ENCODE data around the gene CHAF1B.
A peak's percentile ranks its signal among the peaks of the same experiment; 100 is the strongest.

CHAF1B gene

GRCh38 chr21:36428761-36429432 is 43.7 kb downstream of the CHAF1B start:
- Histone ChIP-seq H3K4me3 (ENCODE audit: low read depth, low read length) (no peak overlapping the region), H3K27me3 (ENCODE audit: control insufficient read depth, insufficient read depth, low read length) (no peaks in the 10 kb centered on the region), H3K4me1 (ENCODE audit: control insufficient read depth, insufficient read depth, low read length) (peaks cover 27% of the 10 kb centered on the region), H3K27ac (ENCODE audit: low read depth, low read length) (no peak overlapping the region), H3K36me3 (ENCODE audit: control insufficient read depth, insufficient read depth, low read length) (no peaks in the 10 kb centered on the region), H3K9me3 (ENCODE audit: control insufficient read depth, insufficient read depth, low read depth, low read length) (no peaks in the 10 kb centered on the region), H3K9ac (ENCODE audit: low read length) (no peak overlapping the region)

GRCh38 chr21:36429947-36430546 is 44.9 kb downstream of the CHAF1B start:
- Histone ChIP-seq H3K4me3 (ENCODE audit: low read depth, low read length) (no peak overlapping the region), H3K9ac (ENCODE audit: low read length) (peak overlapping the region; percentile 50), H3K4me1 (ENCODE audit: control insufficient read depth, insufficient read depth, low read length) (peaks cover 23% of the 10 kb centered on the region), H3K27ac (ENCODE audit: low read depth, low read length) (peak overlapping the region; percentile 43; the same call in 1 of the 2 replicates), H3K36me3 (ENCODE audit: control insufficient read depth, insufficient read depth, low read length) (no peaks in the 10 kb centered on the region), H3K9me3 (ENCODE audit: control insufficient read depth, insufficient read depth, low read depth, low read length) (no peaks in the 10 kb centered on the region), H3K27me3 (ENCODE audit: control insufficient read depth, insufficient read depth, low read length) (no peaks in the 10 kb centered on the region)

GRCh38 chr21:36430841-36431240 is 45.6 kb downstream of the CHAF1B start:
- Histone ChIP-seq H3K9me3 (ENCODE audit: control insufficient read depth, insufficient read depth, low read depth, low read length) (no peaks in the 10 kb centered on the region), H3K4me3 (ENCODE audit: low read depth, low read length) (no peak overlapping the region), H3K27ac (ENCODE audit: low read depth, low read length) (no peak overlapping the region), H3K9ac (ENCODE audit: low read length) (no peak overlapping the region), H3K27me3 (ENCODE audit: control insufficient read depth, insufficient read depth, low read length) (no peaks in the 10 kb centered on the region), H3K4me1 (ENCODE audit: control insufficient read depth, insufficient read depth, low read length) (peaks cover 19% of the 10 kb centered on the region), H3K36me3 (ENCODE audit: control insufficient read depth, insufficient read depth, low read length) (no peaks in the 10 kb centered on the region)

- no peak overlapping the region for H3K4me3 ChIP-seq (ENCODE audit: low read depth, low read length)
- H3K9me3 ChIP-seq (ENCODE audit: control insufficient read depth, insufficient read depth, low read depth, low read length): no peaks in the 10 kb centered on the region
- no peak overlapping the region for H3K9ac ChIP-seq (ENCODE audit: low read length)
- no peaks in the 10 kb centered on the region for H3K27me3 ChIP-seq (ENCODE audit: control insufficient read depth, insufficient read depth, low read length)
- H3K36me3 ChIP-seq (ENCODE audit: control insufficient read depth, insufficient read depth, low read length): no peaks in the 10 kb centered on the region
- no peak overlapping the region for H3K27ac ChIP-seq (ENCODE audit: low read depth, low read length)
- peaks cover 19% of the 10 kb centered on the region for H3K4me1 ChIP-seq (ENCODE audit: control insufficient read depth, insufficient read depth, low read length)
Measured at GRCh38 chr21:36431252-36431651, 46.1 kb downstream of the CHAF1B start.

GRCh38 chr21:36433059-36433709 is 48.0 kb downstream of the CHAF1B start:
- peaks cover 19% of the 10 kb centered on the region for H3K4me1 ChIP-seq (ENCODE audit: control insufficient read depth, insufficient read depth, low read length)
- H3K4me3 ChIP-seq (ENCODE audit: low read depth, low read length): no peak overlapping the region
- H3K9me3 ChIP-seq (ENCODE audit: control insufficient read depth, insufficient read depth, low read depth, low read length): no peaks in the 10 kb centered on the region
- no peaks in the 10 kb centered on the region for H3K27me3 ChIP-seq (ENCODE audit: control insufficient read depth, insufficient read depth, low read length)
- no peaks in the 10 kb centered on the region for H3K36me3 ChIP-seq (ENCODE audit: control insufficient read depth, insufficient read depth, low read length)
- H3K9ac ChIP-seq (ENCODE audit: low read length): no peak overlapping the region
- H3K27ac ChIP-seq (ENCODE audit: low read depth, low read length): no peak overlapping the region

- no peaks in the 10 kb centered on the region for H3K36me3 ChIP-seq (ENCODE audit: control insufficient read depth, insufficient read depth, low read length)
- no peak overlapping the region for H3K4me3 ChIP-seq (ENCODE audit: low read depth, low read length)
- no peak overlapping the region for H3K27ac ChIP-seq (ENCODE audit: low read depth, low read length)
- no peaks in the 10 kb centered on the region for H3K27me3 ChIP-seq (ENCODE audit: control insufficient read depth, insufficient read depth, low read length)
- peaks cover 15% of the 10 kb centered on the region for H3K4me1 ChIP-seq (ENCODE audit: control insufficient read depth, insufficient read depth, low read length)
- no peaks in the 10 kb centered on the region for H3K9me3 ChIP-seq (ENCODE audit: control insufficient read depth, insufficient read depth, low read depth, low read length)
- no peak overlapping the region for H3K9ac ChIP-seq (ENCODE audit: low read length)
Measured at GRCh38 chr21:36434144-36434543, 49.0 kb downstream of the CHAF1B start.

GRCh38 chr21:36436829-36437744 is 51.9 kb downstream of the CHAF1B start:
- no peak overlapping the region for H3K4me3 ChIP-seq (ENCODE audit: low read depth, low read length)
- H3K4me1 ChIP-seq (ENCODE audit: control insufficient read depth, insufficient read depth, low read length): peaks cover 6% of the 10 kb centered on the region; the same call in 1 of the 2 replicates
- no peak overlapping the region for H3K27ac ChIP-seq (ENCODE audit: low read depth, low read length)
- H3K9ac ChIP-seq (ENCODE audit: low read length): no peak overlapping the region
- H3K36me3 ChIP-seq (ENCODE audit: control insufficient read depth, insufficient read depth, low read length): no peaks in the 10 kb centered on the region
- no peaks in the 10 kb centered on the region for H3K27me3 ChIP-seq (ENCODE audit: control insufficient read depth, insufficient read depth, low read length)
- H3K9me3 ChIP-seq (ENCODE audit: control insufficient read depth, insufficient read depth, low read depth, low read length): no peaks in the 10 kb centered on the region

- H3K27ac ChIP-seq (ENCODE audit: low read depth, low read length): no peak overlapping the region
- peaks cover 6% of the 10 kb centered on the region; the same call in 1 of the 2 replicates for H3K4me1 ChIP-seq (ENCODE audit: control insufficient read depth, insufficient read depth, low read length)
- H3K4me3 ChIP-seq (ENCODE audit: low read depth, low read length): no peak overlapping the region
- no peaks in the 10 kb centered on the region for H3K36me3 ChIP-seq (ENCODE audit: control insufficient read depth, insufficient read depth, low read length)
- no peaks in the 10 kb centered on the region for H3K9me3 ChIP-seq (ENCODE audit: control insufficient read depth, insufficient read depth, low read depth, low read length)
- H3K27me3 ChIP-seq (ENCODE audit: control insufficient read depth, insufficient read depth, low read length): no peaks in the 10 kb centered on the region
- no peak overlapping the region for H3K9ac ChIP-seq (ENCODE audit: low read length)
Measured at GRCh38 chr21:36437745-36438128, 52.5 kb downstream of the CHAF1B start.

GRCh38 chr21:36441715-36442114 is 56.5 kb downstream of the CHAF1B start:
- H3K9ac ChIP-seq (ENCODE audit: low read length): no peak overlapping the region

GRCh38 chr21:36446301-36446700 is 61.1 kb downstream of the CHAF1B start:
- Histone ChIP-seq H3K9ac (ENCODE audit: low read length) (no peak overlapping the region), H3K36me3 (ENCODE audit: control insufficient read depth, insufficient read depth, low read length) (no peaks in the 10 kb centered on the region), H3K4me1 (ENCODE audit: control insufficient read depth, insufficient read depth, low read length) (0 out of 2 replicates have a peak, but pooled peaks cover 2% of the 10 kb centered on the region), H3K27ac (ENCODE audit: low read depth, low read length) (no peak overlapping the region), H3K4me3 (ENCODE audit: low read depth, low read length) (no peak overlapping the region), H3K27me3 (ENCODE audit: control insufficient read depth, insufficient read depth, low read length) (no peaks in the 10 kb centered on the region), H3K9me3 (ENCODE audit: control insufficient read depth, insufficient read depth, low read depth, low read length) (no peaks in the 10 kb centered on the region)

More at GRCh38 chr21:36441715-36442114, 56.5 kb downstream of the CHAF1B start:
- Histone ChIP-seq H3K27me3 (ENCODE audit: control insufficient read depth, insufficient read depth, low read length) (no peaks in the 10 kb centered on the region), H3K36me3 (ENCODE audit: control insufficient read depth, insufficient read depth, low read length) (no peaks in the 10 kb centered on the region), H3K9me3 (ENCODE audit: control insufficient read depth, insufficient read depth, low read depth, low read length) (no peaks in the 10 kb centered on the region), H3K27ac (ENCODE audit: low read depth, low read length) (no peak overlapping the region), H3K4me3 (ENCODE audit: low read depth, low read length) (no peak overlapping the region), H3K4me1 (ENCODE audit: control insufficient read depth, insufficient read depth, low read length) (0 out of 2 replicates have a peak, but pooled peaks cover 2% of the 10 kb centered on the region)

Data from HUES6 (cell line).